Hematopoietic multipotent progenitor cell treated with erythropoietin and hydrocortisone succinate and interleukin-3 and kit ligand, for 8 days (in vitro differentiated cells): ENCODE measurements around the gene KNOP1.

Experiments used
- DNase-seq: peaks from one replicate; pipeline ENCODE4 v3.0.0-alpha.2; 2015

Gene KNOP1, protein sequence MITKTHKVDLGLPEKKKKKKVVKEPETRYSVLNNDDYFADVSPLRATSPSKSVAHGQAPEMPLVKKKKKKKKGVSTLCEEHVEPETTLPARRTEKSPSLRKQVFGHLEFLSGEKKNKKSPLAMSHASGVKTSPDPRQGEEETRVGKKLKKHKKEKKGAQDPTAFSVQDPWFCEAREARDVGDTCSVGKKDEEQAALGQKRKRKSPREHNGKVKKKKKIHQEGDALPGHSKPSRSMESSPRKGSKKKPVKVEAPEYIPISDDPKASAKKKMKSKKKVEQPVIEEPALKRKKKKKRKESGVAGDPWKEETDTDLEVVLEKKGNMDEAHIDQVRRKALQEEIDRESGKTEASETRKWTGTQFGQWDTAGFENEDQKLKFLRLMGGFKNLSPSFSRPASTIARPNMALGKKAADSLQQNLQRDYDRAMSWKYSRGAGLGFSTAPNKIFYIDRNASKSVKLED

DNA sequence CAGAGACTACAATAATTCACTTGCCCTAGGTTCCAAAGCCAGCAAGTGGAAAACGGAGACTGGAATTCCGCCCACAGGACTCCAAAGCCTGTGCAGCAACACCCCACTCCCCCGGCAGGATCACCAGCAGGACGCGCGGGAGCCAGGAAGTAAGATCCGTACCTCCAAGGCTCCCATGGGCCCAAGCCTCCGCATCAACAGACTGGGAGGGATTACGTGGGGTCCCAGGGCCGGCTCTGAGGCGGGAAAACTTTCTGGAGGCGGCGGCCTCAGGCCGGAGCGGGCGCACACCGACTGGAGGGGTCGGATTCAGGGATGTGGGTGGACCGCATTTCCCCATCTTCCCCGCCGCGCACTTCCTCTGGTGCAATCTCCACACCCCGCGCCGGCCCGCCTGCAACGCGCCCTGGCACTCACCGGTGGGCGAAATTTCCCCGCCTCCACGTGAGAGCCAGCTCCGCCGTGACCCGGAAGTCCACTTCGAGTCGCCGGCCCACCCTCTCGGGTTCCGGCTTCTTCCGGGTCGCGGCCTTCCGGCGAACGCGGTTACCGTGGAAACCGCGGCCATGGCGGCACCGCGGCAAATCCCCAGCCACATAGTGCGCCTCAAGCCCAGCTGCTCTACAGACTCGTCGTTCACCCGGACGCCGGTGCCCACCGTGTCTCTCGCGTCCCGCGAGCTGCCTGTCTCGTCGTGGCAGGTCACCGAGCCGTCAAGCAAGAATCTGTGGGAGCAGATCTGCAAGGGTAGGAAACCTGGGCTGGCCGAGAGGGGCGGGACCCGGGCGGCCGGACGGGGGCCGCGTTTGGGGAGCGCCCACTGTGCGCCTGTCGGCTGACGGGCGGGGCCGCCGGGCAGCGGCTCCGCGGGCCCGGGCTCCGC lies at the start of gene KNOP1, which contains the start of gene IQCK:
TSS of gene KNOP1 (minus strand) at position 487 of the 883 bp plus-strand sequence. CDS start 3,192 bp downstream, outside the sequence.
TSS of gene IQCK (plus strand) at position 531 of the 883 bp plus-strand sequence. CDS start at position 567, 36 bp downstream.
- peak; percentile 87 for DNase-seq

DNA sequence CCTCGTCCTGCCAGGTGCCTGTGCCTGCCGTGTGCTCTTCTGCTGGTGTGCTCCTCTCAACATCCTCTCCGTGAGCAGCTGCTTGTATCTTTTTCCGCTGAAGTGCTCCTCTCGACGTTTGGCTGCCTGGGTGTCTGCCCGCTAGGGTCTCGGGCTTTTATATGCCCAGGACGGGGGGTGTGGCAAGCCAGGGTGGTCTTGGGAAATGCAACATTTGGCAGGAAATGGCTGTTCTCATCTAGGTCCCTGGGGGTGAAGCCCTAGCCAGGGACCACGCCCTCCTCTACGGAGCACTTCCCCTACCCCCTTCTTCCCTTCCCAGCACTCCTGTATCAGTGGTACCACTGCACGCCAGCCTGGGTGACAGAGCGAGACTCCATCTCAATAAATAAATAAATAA lies 49.5 kb upstream of the KNOP1 start:
- DNase-seq: no peak

DNA sequence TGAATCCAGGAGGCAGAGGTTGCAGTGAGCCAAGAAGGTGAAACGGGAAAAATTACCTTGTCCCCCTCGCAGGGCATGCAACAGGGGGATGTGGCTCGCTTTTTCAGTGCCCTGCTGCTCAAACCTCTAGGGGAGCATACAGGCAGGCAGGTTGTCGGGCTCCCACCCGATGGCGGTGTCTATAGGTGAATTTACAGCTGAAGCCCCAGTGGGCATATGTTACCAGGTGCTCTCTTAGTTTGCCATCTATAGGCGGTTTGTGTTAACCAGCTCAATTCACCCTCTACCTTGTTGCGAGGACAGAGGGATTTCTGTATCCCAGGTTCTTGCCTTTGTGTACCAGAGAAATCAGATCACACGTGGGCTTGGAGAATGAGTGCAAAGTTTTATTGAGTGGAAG lies 49.0 kb upstream of the KNOP1 start:
- DNase-seq: no peak

DNA sequence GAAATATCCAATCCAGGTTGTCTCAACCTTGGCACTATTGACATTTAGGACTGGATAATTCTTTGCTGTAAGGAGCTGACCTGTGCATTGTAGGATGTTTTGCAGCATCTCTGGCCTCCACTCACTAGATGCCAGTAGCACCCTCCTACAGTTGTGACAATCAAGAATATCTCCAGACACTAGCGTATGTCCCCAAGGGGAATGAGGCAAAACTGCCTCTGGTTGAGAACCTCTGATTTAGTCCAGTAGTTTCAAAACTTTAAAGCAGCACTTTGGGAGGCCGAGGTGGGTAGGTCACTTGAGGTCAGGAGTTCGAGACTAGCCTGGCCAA lies 48.5 kb upstream of the KNOP1 start:
- DNase-seq: no peak

DNA sequence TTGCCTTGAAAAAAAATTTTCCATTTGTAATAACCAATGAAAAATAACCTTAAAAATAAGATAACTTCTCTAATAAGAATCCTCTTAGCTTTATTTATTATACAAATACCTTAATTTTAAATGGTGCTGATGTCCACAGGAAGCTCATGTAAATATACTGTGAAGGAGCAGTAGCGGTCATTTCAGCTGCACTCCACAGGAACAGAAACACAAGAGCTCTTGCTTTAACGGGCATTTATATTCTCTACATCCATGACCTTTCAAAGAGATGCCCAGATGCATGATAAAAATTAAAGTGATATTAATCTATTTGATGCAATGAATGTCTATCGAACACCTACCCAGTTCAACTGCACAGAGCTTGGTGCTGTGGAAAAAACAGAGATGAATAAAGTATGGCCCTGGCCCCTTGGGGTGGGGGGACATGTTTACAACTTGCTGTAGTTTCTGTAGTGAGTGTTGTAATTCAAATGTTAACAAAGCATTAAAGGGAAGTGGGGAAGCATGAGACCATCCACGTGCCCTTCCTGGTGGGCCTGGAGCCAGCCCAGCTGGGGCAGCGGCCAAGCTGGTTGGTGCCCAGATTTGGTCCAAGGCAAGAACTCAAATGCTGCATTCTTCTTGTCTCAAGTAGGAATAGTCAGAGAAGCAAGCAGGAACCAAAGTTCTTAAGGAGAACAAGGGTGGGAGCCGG lies 48.0 kb upstream of the KNOP1 start:
- no peak for DNase-seq

DNA sequence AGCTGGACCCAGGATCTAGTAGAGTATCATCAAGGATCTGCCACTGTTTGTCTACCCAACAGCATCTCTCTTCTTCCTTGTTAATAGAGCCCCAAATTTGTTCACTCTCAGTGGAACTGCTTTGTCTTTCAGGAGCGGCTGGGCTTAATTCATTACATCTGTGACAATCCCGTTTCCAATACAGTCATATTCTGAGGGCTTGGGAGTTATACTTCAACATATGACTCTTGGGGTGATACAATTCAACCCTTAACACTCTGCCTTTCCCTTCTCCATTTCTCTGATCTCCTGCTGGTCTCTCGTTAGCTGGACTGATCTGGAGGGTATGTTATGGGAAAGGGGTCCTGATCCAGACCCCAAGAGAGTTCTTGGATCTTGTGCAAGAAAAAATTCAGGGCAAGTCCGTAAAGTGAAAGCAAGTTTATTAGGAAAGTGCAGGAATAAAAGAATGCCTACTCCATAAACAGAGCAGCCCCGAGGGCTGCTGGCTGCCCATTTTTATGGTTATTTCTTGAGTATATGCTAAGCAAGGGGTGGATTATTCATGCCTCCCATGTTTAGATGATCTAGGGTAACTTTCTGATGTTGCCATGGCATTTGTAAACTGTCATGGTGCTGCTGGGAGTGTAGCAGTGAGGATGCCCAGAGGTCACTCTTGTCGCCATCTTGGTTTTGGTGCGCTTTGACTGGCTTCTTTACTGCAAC lies 42.5 kb upstream of the KNOP1 start:
- no peak for DNase-seq

GRCh38 chr16:19757762-19758595 lies 40.0 kb upstream of the KNOP1 start:
- no peak for DNase-seq

GRCh38 chr16:19757026-19757425 lies 39.0 kb upstream of the KNOP1 start:
- DNase-seq: no peak

GRCh38 chr16:19755268-19755667 lies 37.2 kb upstream of the KNOP1 start:
- DNase-seq: no peak

- no peak for DNase-seq
Measured at GRCh38 chr16:19754644-19755036, 36.6 kb upstream of the KNOP1 start.

GRCh38 chr16:19753815-19754643 lies 36.0 kb upstream of the KNOP1 start:
- no peak for DNase-seq

- no peak for DNase-seq
Measured at GRCh38 chr16:19751478-19752385, 33.7 kb upstream of the KNOP1 start.

- no peak for DNase-seq
Measured at GRCh38 chr16:19749571-19750080, 31.6 kb upstream of the KNOP1 start.

DNA sequence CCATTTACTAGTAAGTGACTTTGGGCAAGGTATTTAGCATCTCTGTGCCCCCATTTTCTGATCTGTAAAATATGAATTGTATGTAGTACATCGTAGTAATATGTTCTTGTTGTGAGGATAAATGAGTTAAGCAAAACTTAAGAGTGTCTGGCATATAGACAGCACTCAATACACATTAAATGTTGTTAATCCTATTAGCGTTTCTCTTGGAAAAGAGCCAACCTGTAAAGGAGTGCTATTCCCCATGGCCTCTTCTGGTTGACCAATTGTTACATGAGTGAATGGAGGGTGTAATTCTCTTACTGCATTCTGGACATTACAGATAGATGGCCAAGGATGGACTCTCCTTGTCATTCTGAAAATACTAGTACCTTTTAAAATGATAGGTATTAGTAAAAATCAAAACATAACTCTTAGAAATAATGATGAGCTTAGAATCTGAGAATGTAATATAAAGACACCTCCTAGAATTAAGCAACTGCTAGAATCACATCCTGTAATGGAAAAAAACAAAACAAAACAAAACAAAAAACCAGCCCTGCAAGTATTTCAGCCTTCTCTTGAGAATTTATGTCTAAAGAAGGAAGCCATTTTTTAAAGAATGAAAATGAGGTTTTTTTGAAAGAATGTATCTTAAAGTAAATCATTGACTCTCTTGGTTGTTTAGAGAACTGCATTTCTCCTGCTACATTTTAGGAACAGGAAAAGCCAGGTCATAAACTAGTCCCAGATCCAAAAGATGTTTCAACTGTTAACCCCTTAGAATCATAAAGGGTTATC lies 30.6 kb upstream of the KNOP1 start:
- DNase-seq: no peak

DNA sequence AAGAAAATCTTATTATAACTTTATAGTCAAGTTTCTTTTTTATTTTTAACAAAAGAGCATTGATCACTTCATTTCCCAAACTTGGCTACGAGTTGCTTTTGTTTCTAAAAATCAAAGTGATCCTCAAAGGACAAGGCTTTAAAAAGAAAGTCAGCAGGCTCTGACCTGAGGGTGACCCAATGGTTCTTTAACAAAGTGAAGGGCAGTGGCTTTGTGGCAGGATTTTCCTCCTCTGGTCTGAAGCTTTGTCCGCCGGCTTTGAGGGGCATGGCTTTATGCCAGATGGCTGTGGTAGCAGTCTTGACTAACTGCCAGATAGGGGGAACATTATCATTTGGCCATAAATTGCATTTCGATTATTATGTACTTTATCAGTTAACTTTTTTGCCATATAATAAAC lies 28.5 kb upstream of the KNOP1 start:
- peak; percentile 10 for DNase-seq

- no peak for DNase-seq
Measured at GRCh38 chr16:19745286-19746010, 27.4 kb upstream of the KNOP1 start.

- DNase-seq: no peak
Measured at GRCh38 chr16:19744670-19745069, 26.6 kb upstream of the KNOP1 start.

DNA sequence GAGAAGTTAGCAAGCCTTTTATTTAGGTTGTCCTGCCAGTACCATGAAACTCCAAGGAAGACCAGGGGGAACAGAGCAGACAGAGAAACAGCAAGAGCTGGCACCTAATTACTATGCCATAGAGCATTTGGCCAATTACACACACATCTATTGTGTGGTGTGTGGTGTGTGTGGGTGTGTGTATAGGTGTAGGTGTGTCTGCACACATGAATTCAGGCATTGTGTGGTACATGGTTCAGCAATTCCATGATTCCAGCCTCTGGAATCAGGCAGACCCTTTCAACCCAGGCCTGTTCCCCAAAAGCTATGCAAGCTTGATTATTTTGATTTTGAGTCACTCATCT lies 25.8 kb upstream of the KNOP1 start:
- no peak for DNase-seq
